SK-N-SH treated with all-trans-retinoic acid at 6 μM for 48 hours (cell line): ENCODE data around the gene CALHM2.

Experiments
- CSDC2 ChIP-seq: fragments of 250-450 bp; sonication (Bioruptor Pico); IDR thresholded peaks from 2 replicates; pipeline ENCODE4 v1.5.0; 2020; ENCODE audit warnings: mild to moderate bottlenecking, moderate library complexity
- CSRNP3 ChIP-seq: fragments of 250-450 bp; sonication (Bioruptor Pico); IDR thresholded peaks from 2 replicates; pipeline ENCODE4 v1.5.1; 2021; ENCODE audit warnings: mild to moderate bottlenecking, moderate library complexity
- PATZ1 ChIP-seq: fragments of 250-450 bp; sonication (Bioruptor Pico); IDR thresholded peaks from 2 replicates; pipeline ENCODE4 v1.8.0; 2020; ENCODE audit warnings: mild to moderate bottlenecking, moderate library complexity, borderline replicate concordance
- RARB ChIP-seq: fragments of 250-450 bp; sonication (Bioruptor Pico); IDR thresholded peaks from 2 replicates; pipeline ENCODE4 v1.8.0; 2021; ENCODE audit warnings: mild to moderate bottlenecking, moderate library complexity
- SNAI2 ChIP-seq: fragments of 250-450 bp; sonication (Bioruptor Pico); IDR thresholded peaks from 2 replicates; pipeline ENCODE4 v1.5.0; 2020; ENCODE audit warnings: mild to moderate bottlenecking, moderate library complexity
- ZFP3 ChIP-seq: fragments of 250-450 bp; sonication (Bioruptor Pico); IDR thresholded peaks from 2 replicates; pipeline ENCODE4 v1.5.0; 2020; ENCODE audit warnings: mild to moderate bottlenecking, moderate library complexity
- ZFP30 ChIP-seq: fragments of 450-650 bp; formaldehyde crosslinking; IDR thresholded peaks from 2 replicates; pipeline ENCODE4 v1.5.0; 2022; ENCODE audit warnings: mild to moderate bottlenecking, moderate library complexity

DNA sequence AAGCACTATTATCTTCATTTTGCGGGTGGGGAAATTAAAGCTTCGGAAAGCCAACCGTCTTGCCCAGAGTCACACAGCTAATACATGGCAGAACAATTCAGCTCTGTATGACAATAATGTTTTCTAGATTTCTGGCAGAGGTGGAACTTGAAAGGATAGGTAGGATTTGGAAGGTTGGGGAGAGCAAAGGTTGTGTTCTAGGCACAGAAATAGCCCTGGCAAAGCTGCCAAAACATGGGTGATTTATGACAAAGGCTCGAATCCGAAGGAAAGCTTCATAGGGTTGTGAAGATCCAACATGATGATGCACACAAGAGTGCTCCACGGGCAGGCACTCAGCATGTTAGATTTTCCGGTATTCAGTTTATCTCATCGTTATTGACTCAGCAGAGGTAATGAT, 36.6 kb downstream of the CALHM2 start:
- TF ChIP-seq RARB (CRISPR knock-in tag) (no peak), ZFP3 (no peak), CSDC2 (CRISPR knock-in tag) (no peak), ZFP30 (CRISPR knock-in tag) (no peak), CSRNP3 (no peak), SNAI2 (CRISPR knock-in tag) (no peak), PATZ1 (CRISPR knock-in tag) (no peak)
